GM12878 (cell line): ENCODE results near the gene ERVFRD-1. TPM values are rescaled to one million over a fixed set of nuclear protein-coding genes. Genes with fewer than 3 reads are reported as not detected.

ENCODE experiments used
- ATAC-seq: fragments of 200-7000 bp; cut with Tn5 transposase; 3 replicates; pipeline ENCODE4 v1.9.1; 2020; ENCODE audit warnings: mild to moderate bottlenecking, moderate library complexity
- BruUV-seq: library from RNA; stranded (reverse); fragments of 400-500 nt; replicated peaks from 2 replicates; lab custom pipeline; 2021; lab: Mats Ljungman, UMichigan
- CTCF ChIA-PET: fragments of 300-600 bp; sonication (Branson Sonifier 250); formaldehyde crosslinking; extraction: SDS; loops from one replicate; lab custom pipeline; 2021; ENCODE audit warnings: inconsistent platforms; lab: Yijun Ruan, JAX
- POLR2A ChIA-PET: fragments of 350-600 bp; formaldehyde crosslinking; extraction: SDS; loops from one replicate; lab custom pipeline; 2021; ENCODE audit warnings: inconsistent platforms; lab: Charles Lee
- RAD21 ChIA-PET: fragments of 300-600 bp; sonication (Branson Sonifier 250); formaldehyde crosslinking; loops from one replicate; lab custom pipeline; 2023; ENCODE audit warnings: antibody characterized with exemption; ENCODE audit not compliant: unreplicated experiment; lab: Charles Lee
- SMC1A ChIA-PET: fragments of 300-600 bp; sonication (Branson Sonifier 250); formaldehyde crosslinking; loops from one replicate; lab custom pipeline; 2023; ENCODE audit not compliant: unreplicated experiment, uncharacterized antibody; lab: Charles Lee
- DNase-seq: peaks from one replicate; pipeline ENCODE4 v3.0.0-alpha.2; 2011; ENCODE audit warnings: low read depth, low spot score
- FAIRE-seq: peaks from 3 replicates; lab custom pipeline; 2011; peaks lifted over from hg19 to GRCh38; lab: Jason Lieb, UNC
- H2AFZ ChIP-seq: 2 replicates; pipeline ENCODE4 v1.6.0; 2011; ENCODE audit warnings: low read depth, low read length, control low read depth; ENCODE audit not compliant: control insufficient read depth
- H3K27ac ChIP-seq: 2 replicates; pipeline ENCODE4 v1.5.1; 2011; ENCODE audit warnings: control low read depth; ENCODE audit not compliant: control insufficient read depth, insufficient read depth
- H3K27me3 ChIP-seq, 2 experiments: replicated peaks in 1 of 2; 2 replicates each; pipeline versions ENCODE4 v1.6.0 to v1.6.1; 2011; ENCODE audit warnings: low read length in 1 of 2; ENCODE audit not compliant: control insufficient read depth in 2 of 2, insufficient read depth in 2 of 2
- H3K36me3 ChIP-seq, 2 experiments: 2 replicates each; pipeline ENCODE4 v1.5.1; 2011; ENCODE audit warnings: low read length in 1 of 2; ENCODE audit not compliant: control insufficient read depth in 2 of 2, insufficient read depth in 2 of 2
- H3K4me1 ChIP-seq: 2 replicates; pipeline ENCODE4 v1.6.1; 2011; ENCODE audit warnings: mild to moderate bottlenecking, low read length, moderate library complexity, mixed read lengths; ENCODE audit not compliant: control insufficient read depth, insufficient read depth
- H3K4me2 ChIP-seq: 2 replicates; pipeline ENCODE4 v1.6.0; 2011; ENCODE audit warnings: control low read depth; ENCODE audit not compliant: control insufficient read depth, insufficient read depth
- H3K4me3 ChIP-seq: fragments of 200-600 bp; sonication (generic); 2 replicates; pipeline ENCODE4 v1.5.1; 2016
- H3K79me2 ChIP-seq: 2 replicates; pipeline ENCODE4 v1.6.0; 2011; ENCODE audit warnings: low read length; ENCODE audit not compliant: control insufficient read depth, insufficient read depth
- H3K9ac ChIP-seq: 2 replicates; pipeline ENCODE4 v1.8.0; 2011; ENCODE audit warnings: low read length, control low read depth, mixed read lengths; ENCODE audit not compliant: control insufficient read depth, insufficient read depth
- H3K9me3 ChIP-seq: replicated peaks from 3 replicates; pipeline ENCODE4 v1.5.1; 2011; ENCODE audit warnings: mild to moderate bottlenecking, low read length; ENCODE audit not compliant: control insufficient read depth, insufficient read depth
- H4K20me1 ChIP-seq: 2 replicates; pipeline ENCODE4 v1.6.0; 2011; ENCODE audit not compliant: control insufficient read depth, insufficient read depth
- CREM ChIP-seq: IDR thresholded peaks from 2 replicates; pipeline ENCODE4 v1.6.1; 2014; ENCODE audit warnings: antibody characterized with exemption, low read depth
- HCFC1 ChIP-seq: fragments of 150-350 bp; IDR thresholded peaks from 2 replicates; pipeline ENCODE4 v1.6.1; 2014; ENCODE audit warnings: low read length
- HDGF ChIP-seq: fragments of 450-650 bp; IDR thresholded peaks from 2 replicates; pipeline ENCODE4 v1.6.1; 2016; ENCODE audit warnings: antibody characterized with exemption
- IRF4 ChIP-seq: IDR thresholded peaks from 2 replicates; pipeline ENCODE4 v1.6.1; 2011; ENCODE audit warnings: low read depth, low read length
- NFYA ChIP-seq: IDR thresholded peaks from 2 replicates; pipeline ENCODE4 v1.6.1; 2011; ENCODE audit warnings: low read depth, mild to moderate bottlenecking, low read length, improper control_type of control experiment, borderline replicate concordance
- NR2C1 ChIP-seq: fragments of 450-650 bp; IDR thresholded peaks from 2 replicates; pipeline ENCODE4 v1.6.1; 2017; ENCODE audit warnings: antibody characterized with exemption, mild to moderate bottlenecking, moderate library complexity
- RB1 ChIP-seq: fragments of 450-650 bp; formaldehyde crosslinking; IDR thresholded peaks from 2 replicates; pipeline ENCODE4 v1.6.1; 2017; ENCODE audit warnings: mild to moderate bottlenecking, borderline replicate concordance
- SREBF2 ChIP-seq: IDR thresholded peaks from 2 replicates; pipeline ENCODE4 v1.6.1; 2012; ENCODE audit warnings: mild to moderate bottlenecking, low read length
- ZBTB4 ChIP-seq: fragments of 450-650 bp; formaldehyde crosslinking; IDR thresholded peaks from 2 replicates; pipeline ENCODE4 v1.4.0; 2022; ENCODE audit warnings: mild to moderate bottlenecking, moderate library complexity
- ZNF622 ChIP-seq: fragments of 450-650 bp; IDR thresholded peaks from 2 replicates; pipeline ENCODE4 v1.6.1; 2017; ENCODE audit warnings: mild to moderate bottlenecking, inconsistent platforms
- ZZZ3 ChIP-seq: IDR thresholded peaks from 2 replicates; pipeline ENCODE4 v1.6.1; 2011; ENCODE audit warnings: low read depth; ENCODE audit not compliant: control insufficient read depth, insufficient read length
- WGBS: methylation state at CpG from one replicate; pipeline ENCODE4 v1.1.6; 2016; ENCODE audit warnings: low lambda C conversion rate; ENCODE audit not compliant: insufficient replicate concordance, insufficient coverage; ENCODE audit errors: missing lambda C conversion rate; 5-methylcytosine and 5-hydroxymethylcytosine counted together
- in situ Hi-C: fragments of 300-500 bp; cut with MboI; formaldehyde crosslinking; loops from 9 replicates; pipeline ENCODE4 v1.14.3; 2018; ENCODE audit warnings: mixed read lengths
- intact Hi-C: fragments of 100-400 bp; cut with micrococcal nuclease; formaldehyde crosslinking; loops from one replicate; pipeline ENCODE4 v1.14.2; 2022; ENCODE audit not compliant: unreplicated experiment
- polyA plus RNA-seq, 11 experiments: library from polyadenylated mRNA; depleted of rRNA in 4 of 11; unstranded in 6 of 11; stranded (reverse) in 5 of 11; fragments of >200 nt; fragmentation: Nextera tagmentation in 4 of 11; fragmentation: Illumina TruSeq in 1 of 11; extraction: Ambion mirVana in 4 of 11; extraction: Trizol in 1 of 11; gene quantifications; 1 replicate in 1 of 11; 2 replicates in 10 of 11; pipeline versions ENCODE4 v1.2.1 to v1.2.3, GENCODE V29; 2011 to 2016; ENCODE audit warnings: inconsistent platforms in 2 of 11, missing spikeins in 2 of 11, low read depth in 1 of 11
- total RNA-seq, 4 experiments: library from RNA; depleted of rRNA in 3 of 4; stranded (reverse); fragments of >200 nt in 3 of 4; fragmentation: Illumina TruSeq in 1 of 4; extraction: Trizol in 1 of 4; gene quantifications; 2 replicates each; pipeline versions ENCODE4 v1.2.1 to v1.2.3, GENCODE V29; 2013 to 2021
- TF ChIP-seq, protein P1 (sequence below): fragments of 450-650 bp; IDR thresholded peaks from 2 replicates; pipeline ENCODE4 v1.6.1; 2016; ENCODE audit warnings: mild to moderate bottlenecking

The ERVFRD-1 gene
- total and polyA plus RNA-seq, 10 of the 15 experiments (the other 5 are each of a cell fraction or from before 2014, with no cell fraction given) = 0.03 to 0.11 (median 0.07) TPM; not detected in 7

DNA sequence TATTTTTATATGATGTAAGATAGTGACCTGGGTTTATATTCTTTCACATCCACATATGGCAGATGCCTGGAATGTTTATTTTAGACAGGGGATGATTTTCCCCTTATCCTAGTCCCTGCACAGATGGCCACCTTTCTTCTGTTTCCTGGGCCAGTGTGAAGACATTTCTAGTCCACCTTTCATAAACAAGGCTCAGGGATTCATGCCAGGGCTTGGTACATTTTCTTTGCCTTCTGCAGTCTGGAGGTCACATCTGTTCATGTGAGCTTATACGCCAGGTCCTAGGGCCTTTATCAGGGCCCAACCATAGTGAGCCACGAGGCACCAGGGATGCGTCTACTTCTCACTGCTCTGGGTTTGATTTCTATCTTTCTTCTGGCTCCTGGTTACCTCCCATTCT lies 38.0 kb upstream of the ERVFRD-1 start:
- RAD21 ChIA-PET = interaction anchor here (1.7 to 3.9 kb wide), 2 partner anchors 347 to 426 kb away, joined by 4 to 19 read pairs; no protein-coding TSS in a partner anchor
- TF ChIP-seq SREBF2 = no peak
- no peak for TF ChIP-seq CREM
- no peak for TF ChIP-seq RB1
- TF ChIP-seq ZNF622 = no peak
- TF ChIP-seq, protein P1, sequence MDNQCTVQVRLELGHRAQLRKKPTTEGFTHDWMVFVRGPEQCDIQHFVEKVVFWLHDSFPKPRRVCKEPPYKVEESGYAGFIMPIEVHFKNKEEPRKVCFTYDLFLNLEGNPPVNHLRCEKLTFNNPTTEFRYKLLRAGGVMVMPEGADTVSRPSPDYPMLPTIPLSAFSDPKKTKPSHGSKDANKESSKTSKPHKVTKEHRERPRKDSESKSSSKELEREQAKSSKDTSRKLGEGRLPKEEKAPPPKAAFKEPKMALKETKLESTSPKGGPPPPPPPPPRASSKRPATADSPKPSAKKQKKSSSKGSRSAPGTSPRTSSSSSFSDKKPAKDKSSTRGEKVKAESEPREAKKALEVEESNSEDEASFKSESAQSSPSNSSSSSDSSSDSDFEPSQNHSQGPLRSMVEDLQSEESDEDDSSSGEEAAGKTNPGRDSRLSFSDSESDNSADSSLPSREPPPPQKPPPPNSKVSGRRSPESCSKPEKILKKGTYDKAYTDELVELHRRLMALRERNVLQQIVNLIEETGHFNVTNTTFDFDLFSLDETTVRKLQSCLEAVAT = no peak
- TF ChIP-seq HCFC1 = no peak
- TF ChIP-seq IRF4 = no peak
- no peak for TF ChIP-seq HDGF
- no peak for TF ChIP-seq ZBTB4 (CRISPR knock-in tag)
- no peak for TF ChIP-seq NR2C1
- TF ChIP-seq ZZZ3 = no peak
- TF ChIP-seq NFYA = no peak
- TF ChIP-seq, all 136 proteins: peak for 0

More for the DNA sequence above, 38.0 kb upstream of the ERVFRD-1 start:
- H3K36me3 ChIP-seq = no peaks in the 10 kb centered on the region
- H3K4me3 ChIP-seq = no peak overlapping the region
- no peaks in the 10 kb centered on the region for H3K79me2 ChIP-seq
- intact Hi-C loops = no loop called here
- CTCF ChIA-PET = interaction anchor here (1.1 to 7.0 kb wide), 2 partner anchors 346 to 426 kb away, joined by 3 to 59 read pairs; no protein-coding TSS in a partner anchor
- no peak for ATAC-seq
- no peak for DNase-seq
- SMC1A ChIA-PET = interaction anchor here (0.6 to 14.1 kb wide), 3 partner anchors 128 to 414 kb away, joined by 3 to 208 read pairs (median 3); no protein-coding TSS in a partner anchor
- no peaks in the 10 kb centered on the region for H3K9me3 ChIP-seq
- H2AFZ ChIP-seq = no peak overlapping the region
- BruUV-seq = no TSS peak
- 100% methylated on average over 3 of the region's 3 CpGs for WGBS
- in situ Hi-C loops = loop anchor here (10.0 kb wide), 1 partner anchor 425 kb away; no protein-coding TSS in a partner anchor
- FAIRE-seq = no peak
- POLR2A ChIA-PET = interaction anchor here (1.5 kb wide), 1 partner anchor 18 kb away, joined by 3 read pairs; no protein-coding TSS in a partner anchor
- peaks cover 2% of the 10 kb centered on the region; the same call in 1 of the 2 replicates for H3K4me1 ChIP-seq
- H3K27ac ChIP-seq = no peak overlapping the region
- H4K20me1 ChIP-seq = no peaks in the 10 kb centered on the region
- no peak overlapping the region for H3K9ac ChIP-seq
- H3K27me3 ChIP-seq = no peaks in the 10 kb centered on the region
- H3K4me2 ChIP-seq = no peak overlapping the region
